GM21619 (cell line): ENCODE data around the gene TJP2.

Experiments used
- ATAC-seq: cut with Tn5 transposase; IDR thresholded peaks from one replicate; pipeline ENCODE4 v1.9.1; 2021; ENCODE audit not compliant: unreplicated experiment

Gene TJP2

DNA sequence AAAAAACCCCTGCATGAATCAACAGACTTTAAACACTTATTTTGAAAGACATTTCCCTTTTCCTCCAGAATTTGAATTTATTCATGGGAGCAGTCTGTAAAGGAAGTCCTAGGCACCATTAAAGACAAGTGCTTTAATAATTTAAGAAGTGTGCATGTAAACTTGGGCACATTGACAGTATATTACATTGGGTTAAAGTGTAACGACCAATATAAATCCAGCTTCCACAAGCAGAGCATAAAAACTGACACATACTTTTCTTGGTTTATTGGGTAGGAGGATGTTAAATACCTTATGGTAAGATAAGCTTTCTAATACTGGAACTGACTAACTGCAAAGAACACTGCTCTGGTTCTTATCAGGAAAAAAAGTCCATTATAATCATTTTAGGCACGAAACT is 149.8 kb downstream of the TJP2 start:
- ATAC-seq = no peak
